ENCODE results near the gene RNF187. TPM values are rescaled to one million over a fixed set of nuclear protein-coding genes. Genes with fewer than 3 reads are reported as not detected.

Gene RNF187
- total RNA-seq, 1 donor from 2014 or later, result 79.8 TPM

DNA sequence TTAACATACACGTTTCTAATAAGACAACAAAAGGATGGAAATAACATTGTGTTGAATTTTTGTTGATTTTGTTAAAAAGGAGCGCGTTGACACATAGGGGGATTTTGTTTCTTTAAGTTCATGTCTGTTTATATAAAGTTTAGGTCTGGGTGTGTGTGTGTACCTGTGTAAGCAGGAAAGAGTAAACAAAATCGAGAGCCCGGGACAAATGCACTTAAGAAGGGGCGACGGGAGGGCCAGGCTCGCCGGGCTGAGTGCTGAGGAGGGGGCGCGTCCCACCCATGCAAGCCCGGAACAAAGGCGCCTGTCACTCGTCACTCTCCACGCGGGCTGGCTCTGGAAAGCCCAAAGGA is 41.7 kb upstream of the RNF187 start:
- H3K36me3 ChIP-seq, result no peaks in the 10 kb centered on the region
- intact Hi-C loops (cut with DNase I), result no loop called here
- H3K9me3 ChIP-seq, result no peaks in the 10 kb centered on the region
- H3K4me3 ChIP-seq, result peak overlapping the region; percentile 35
- peaks cover 70% of the 10 kb centered on the region for H3K27me3 ChIP-seq (ENCODE audit: low read depth)
- no peak overlapping the region for H3K27ac ChIP-seq
- TF ChIP-seq, protein P1, sequence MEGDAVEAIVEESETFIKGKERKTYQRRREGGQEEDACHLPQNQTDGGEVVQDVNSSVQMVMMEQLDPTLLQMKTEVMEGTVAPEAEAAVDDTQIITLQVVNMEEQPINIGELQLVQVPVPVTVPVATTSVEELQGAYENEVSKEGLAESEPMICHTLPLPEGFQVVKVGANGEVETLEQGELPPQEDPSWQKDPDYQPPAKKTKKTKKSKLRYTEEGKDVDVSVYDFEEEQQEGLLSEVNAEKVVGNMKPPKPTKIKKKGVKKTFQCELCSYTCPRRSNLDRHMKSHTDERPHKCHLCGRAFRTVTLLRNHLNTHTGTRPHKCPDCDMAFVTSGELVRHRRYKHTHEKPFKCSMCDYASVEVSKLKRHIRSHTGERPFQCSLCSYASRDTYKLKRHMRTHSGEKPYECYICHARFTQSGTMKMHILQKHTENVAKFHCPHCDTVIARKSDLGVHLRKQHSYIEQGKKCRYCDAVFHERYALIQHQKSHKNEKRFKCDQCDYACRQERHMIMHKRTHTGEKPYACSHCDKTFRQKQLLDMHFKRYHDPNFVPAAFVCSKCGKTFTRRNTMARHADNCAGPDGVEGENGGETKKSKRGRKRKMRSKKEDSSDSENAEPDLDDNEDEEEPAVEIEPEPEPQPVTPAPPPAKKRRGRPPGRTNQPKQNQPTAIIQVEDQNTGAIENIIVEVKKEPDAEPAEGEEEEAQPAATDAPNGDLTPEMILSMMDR (IDR thresholded peaks at IDR 0.05), result no peak
- H3K4me1 ChIP-seq, result peaks cover 14% of the 10 kb centered on the region
- ATAC-seq, result no peak
- DNase-seq, result no peak

DNA sequence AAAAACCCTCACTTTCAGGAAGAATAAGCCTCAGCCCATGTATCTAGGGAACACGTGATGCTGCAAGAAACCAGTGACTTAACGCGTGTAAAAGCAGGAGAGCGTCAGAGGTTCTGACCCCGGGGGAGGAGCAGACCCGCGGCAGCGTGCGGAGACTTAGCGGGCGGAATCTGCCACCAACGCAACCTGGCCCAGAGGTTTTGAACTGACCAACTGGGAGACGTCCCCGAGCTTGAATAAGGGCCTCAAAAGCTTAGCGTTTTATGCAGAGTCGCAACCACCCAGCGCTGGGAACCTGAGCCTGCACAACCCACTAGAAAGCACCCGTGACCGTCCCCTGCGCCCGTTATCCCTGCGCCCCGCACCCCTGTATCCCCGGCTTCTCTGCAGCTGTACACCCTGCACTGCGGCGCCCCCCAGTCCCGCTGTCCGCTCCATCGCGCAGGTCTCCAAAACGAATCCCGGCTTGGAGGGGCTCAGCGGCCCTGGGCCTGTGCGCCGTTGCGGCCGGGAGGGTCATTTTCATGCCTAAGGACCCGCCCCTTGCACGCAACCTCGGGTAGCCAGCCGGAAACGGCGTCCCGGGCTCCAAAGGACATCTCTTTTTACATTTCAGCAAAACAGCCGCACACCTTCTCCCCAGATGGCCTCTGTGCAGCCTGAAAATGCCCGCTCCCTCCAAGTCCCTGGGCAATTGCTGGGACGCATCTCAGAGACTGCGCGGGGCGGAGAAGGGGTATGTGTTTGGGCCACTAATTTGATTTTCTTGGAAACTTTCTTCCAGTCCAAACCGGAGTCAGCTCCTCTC is 41.1 kb upstream of the RNF187 start:
- peak overlapping the region; percentile 35 for H3K4me3 ChIP-seq
- TF ChIP-seq, protein P1 (IDR thresholded peaks at IDR 0.05), result no peak
- intact Hi-C loops (cut with DNase I), result no loop called here
- peaks cover 65% of the 10 kb centered on the region for H3K27me3 ChIP-seq (ENCODE audit: low read depth)
- no peaks in the 10 kb centered on the region for H3K9me3 ChIP-seq
- peak; percentile 61 to 63 for ATAC-seq
- peaks cover 14% of the 10 kb centered on the region for H3K4me1 ChIP-seq
- DNase-seq, result no peak
- H3K27ac ChIP-seq, result no peak overlapping the region
- no peaks in the 10 kb centered on the region for H3K36me3 ChIP-seq

DNA sequence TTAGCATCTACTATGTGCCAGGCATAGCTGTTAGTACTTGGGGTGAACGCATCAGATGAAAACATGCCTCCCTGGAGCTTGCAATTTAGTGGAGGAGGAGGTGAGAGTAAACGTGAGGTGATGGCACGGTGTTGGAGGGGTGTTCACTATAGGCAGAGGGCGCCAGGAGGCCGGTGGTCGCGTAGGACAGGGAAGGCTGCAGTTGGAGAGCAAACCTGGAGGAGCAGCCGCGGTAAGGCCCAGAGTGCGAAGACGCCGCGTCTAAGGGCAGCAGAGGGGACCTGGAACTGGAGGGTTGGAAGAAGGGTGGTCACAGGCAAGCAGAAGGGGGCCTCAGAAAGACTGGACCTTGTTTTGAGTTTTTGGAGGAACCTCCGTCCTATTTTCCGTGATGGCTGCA is 40.3 kb upstream of the RNF187 start:
- Histone ChIP-seq H3K36me3 (no peaks in the 10 kb centered on the region), H3K9me3 (no peaks in the 10 kb centered on the region), H3K27me3 (ENCODE audit: low read depth) (peaks cover 57% of the 10 kb centered on the region), H3K4me3 (no peak overlapping the region), H3K27ac (no peak overlapping the region), H3K4me1 (peaks cover 14% of the 10 kb centered on the region)
- no peak for ATAC-seq
- DNase-seq, result no peak
- intact Hi-C loops (cut with DNase I), result no loop called here
- TF ChIP-seq, protein P1 (IDR thresholded peaks at IDR 0.05), result no peak

DNA sequence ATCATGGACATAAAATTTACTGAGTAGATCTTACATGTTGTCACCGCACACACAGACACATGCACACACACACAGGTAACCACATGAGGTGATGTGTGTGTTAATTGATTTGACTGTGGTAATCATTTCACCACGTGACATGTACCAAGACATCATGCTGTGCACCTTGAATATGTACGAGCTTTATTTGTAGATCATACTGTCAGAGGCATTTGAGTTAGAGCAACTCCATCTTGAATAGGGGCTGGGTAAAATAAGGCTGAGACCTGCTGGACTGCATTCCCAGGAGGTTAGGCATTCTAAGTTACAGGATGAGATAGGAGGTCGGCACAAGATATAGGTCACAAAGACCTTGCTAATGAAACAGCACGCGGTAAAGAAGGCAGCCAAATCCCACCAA is 38.8 kb upstream of the RNF187 start:
- DNase-seq, result no peak
- intact Hi-C loops (cut with DNase I), result no loop called here
- no peaks in the 10 kb centered on the region for H3K9me3 ChIP-seq
- TF ChIP-seq, protein P1 (IDR thresholded peaks at IDR 0.05), result no peak
- H3K27me3 ChIP-seq (ENCODE audit: low read depth), result peaks cover 44% of the 10 kb centered on the region
- H3K4me1 ChIP-seq, result peaks cover 14% of the 10 kb centered on the region
- no peak overlapping the region for H3K27ac ChIP-seq
- H3K4me3 ChIP-seq, result no peak overlapping the region
- ATAC-seq, result no peak
- H3K36me3 ChIP-seq, result no peaks in the 10 kb centered on the region

DNA sequence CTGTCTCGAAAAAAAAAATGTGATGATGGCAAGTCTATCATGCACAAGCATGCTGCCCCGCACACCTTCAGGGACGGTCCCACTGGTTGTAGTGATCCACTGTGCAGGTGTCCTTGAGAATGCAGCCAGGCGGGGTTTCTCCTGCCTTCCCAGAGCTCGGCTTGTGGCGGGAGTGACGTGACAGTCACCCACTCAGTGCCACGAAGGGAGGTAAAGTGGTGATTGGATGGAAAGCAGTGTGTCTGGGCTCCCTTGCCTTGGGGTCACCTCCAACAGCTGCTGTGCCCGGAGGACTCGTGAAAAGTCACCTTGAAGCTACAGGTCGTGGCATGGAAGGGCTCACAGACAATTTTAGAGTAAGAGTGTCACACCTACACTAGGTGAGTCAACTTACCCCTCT is 37.0 kb upstream of the RNF187 start:
- no peak for ATAC-seq
- intact Hi-C loops (cut with DNase I), result no loop called here
- no peak overlapping the region for H3K27ac ChIP-seq
- DNase-seq, result no peak
- no peaks in the 10 kb centered on the region for H3K9me3 ChIP-seq
- TF ChIP-seq, protein P1 (IDR thresholded peaks at IDR 0.05), result no peak
- no peaks in the 10 kb centered on the region for H3K36me3 ChIP-seq
- no peak overlapping the region for H3K4me3 ChIP-seq
- peaks cover 11% of the 10 kb centered on the region for H3K4me1 ChIP-seq
- H3K27me3 ChIP-seq (ENCODE audit: low read depth), result peaks cover 28% of the 10 kb centered on the region
